GM13977 (cell line): ENCODE results near the gene KAZN.

Experiments
- DNase-seq: peaks from one replicate; pipeline ENCODE4 v3.0.0; 2012; ENCODE audit warnings: low spot score
- CTCF ChIP-seq: IDR thresholded peaks from 2 replicates; pipeline ENCODE4 v1.5.1; 2012; ENCODE audit warnings: mild to moderate bottlenecking, control low read depth; ENCODE audit not compliant: insufficient read depth; ENCODE audit errors: extremely low read depth, missing control alignments
- in situ Hi-C: fragments of 300-500 bp; cut with MboI; formaldehyde crosslinking; loops from one replicate; pipeline ENCODE4 v1.12.0; 2022; ENCODE audit warnings: low sequenced_read_pairs, low pct_unique_long_range_greater_than_20kb, mixed read lengths, inconsistent platforms; ENCODE audit not compliant: unreplicated experiment

The KAZN gene

DNA sequence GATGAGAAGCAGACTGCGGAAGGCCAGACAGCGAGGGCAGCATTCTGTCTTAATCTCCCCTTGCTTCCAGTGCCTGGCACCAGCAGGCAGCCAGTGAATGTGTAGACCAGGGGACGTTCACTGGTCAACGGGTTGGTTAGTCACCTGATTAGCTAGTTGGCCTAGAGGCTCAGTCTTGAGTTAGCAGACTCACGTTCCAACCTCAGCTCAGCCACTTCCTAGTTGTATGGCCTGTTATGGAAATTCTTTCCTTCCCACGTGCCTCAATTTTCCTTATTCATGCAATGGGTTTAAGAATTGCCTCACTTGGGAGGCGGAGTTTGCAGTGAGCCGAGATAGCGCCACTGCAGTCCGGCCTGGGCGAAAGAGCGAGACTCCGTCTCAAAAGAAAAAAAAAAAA, 305.4 kb downstream of the KAZN start:
- TF ChIP-seq CTCF = no peak
- in situ Hi-C loops = no loop called here
- DNase-seq = no peak

DNA sequence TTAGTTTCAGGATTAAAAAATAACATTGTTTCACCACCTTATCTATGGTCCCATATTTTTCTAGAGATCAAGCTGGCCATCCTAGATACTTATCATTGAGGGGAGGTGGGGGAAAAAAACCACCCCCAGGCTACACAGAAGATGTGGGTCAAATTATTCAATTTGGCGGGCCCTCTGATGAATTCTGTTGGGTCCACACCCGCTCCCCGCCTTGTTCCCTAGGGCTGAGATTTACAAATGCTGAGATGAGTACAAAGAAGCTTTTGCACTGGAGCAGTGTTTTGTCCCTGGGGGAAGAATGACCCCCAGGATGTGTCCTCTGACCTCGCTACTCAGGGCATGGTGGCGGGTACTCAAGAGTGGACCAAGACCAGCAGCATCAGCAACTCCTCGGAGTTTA, 308.2 kb downstream of the KAZN start:
- in situ Hi-C loops = no loop called here
- TF ChIP-seq CTCF = no peak
- no peak for DNase-seq

DNA sequence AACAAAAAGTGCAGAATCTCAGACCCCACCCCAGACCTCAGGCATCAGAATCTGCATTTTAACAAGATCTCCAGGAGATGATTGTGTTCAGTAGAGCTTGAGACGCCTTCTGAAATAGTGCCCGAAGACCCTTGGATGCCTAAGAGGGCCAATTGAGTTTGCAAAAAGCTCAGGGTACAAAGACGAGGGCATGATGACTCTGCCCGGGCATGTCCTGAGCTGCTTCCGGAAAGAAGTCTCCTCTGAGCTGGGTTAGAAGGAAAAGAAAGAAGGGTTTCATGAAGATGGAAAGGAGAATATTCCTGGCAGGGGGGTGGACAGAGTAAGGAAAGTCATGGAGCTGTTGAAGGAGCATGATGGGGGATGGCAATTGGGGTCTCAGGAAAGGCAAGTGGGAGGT, 308.9 kb downstream of the KAZN start:
- no peak for TF ChIP-seq CTCF
- DNase-seq = no peak
- in situ Hi-C loops = no loop called here

- DNase-seq = no peak
- in situ Hi-C loops = no loop called here
- no peak for TF ChIP-seq CTCF
These were observed 310.8 kb downstream of the KAZN start for GRCh38 chr1:14909273-14909672.

DNA sequence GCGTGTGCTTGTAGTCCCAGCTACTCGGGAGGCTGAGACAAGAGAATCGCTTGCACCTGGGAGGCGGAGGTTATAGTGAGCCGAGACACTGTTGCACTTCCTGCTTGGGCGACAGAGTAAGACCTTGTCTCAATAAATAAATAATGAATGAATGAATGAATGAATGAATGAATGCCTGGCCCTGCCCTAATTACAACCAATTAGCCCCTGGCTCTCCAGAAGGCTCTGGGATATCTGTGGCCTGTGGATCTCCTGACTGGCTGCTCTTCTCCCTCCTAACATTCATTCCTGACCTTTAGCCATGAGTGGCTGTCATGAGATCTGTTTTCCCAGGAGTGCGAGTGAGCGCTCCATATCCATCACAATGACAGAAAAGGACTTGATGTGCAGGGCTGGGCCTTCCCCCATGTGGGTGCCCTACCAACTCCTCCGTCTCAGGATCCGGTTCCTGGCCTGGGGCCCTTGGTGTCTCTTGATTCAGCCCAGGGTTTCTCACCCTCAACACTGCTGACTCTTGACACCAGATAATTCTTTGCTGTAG, 311.5 kb downstream of the KAZN start:
- in situ Hi-C loops = no loop called here
- TF ChIP-seq CTCF = no peak
- DNase-seq = no peak

DNA sequence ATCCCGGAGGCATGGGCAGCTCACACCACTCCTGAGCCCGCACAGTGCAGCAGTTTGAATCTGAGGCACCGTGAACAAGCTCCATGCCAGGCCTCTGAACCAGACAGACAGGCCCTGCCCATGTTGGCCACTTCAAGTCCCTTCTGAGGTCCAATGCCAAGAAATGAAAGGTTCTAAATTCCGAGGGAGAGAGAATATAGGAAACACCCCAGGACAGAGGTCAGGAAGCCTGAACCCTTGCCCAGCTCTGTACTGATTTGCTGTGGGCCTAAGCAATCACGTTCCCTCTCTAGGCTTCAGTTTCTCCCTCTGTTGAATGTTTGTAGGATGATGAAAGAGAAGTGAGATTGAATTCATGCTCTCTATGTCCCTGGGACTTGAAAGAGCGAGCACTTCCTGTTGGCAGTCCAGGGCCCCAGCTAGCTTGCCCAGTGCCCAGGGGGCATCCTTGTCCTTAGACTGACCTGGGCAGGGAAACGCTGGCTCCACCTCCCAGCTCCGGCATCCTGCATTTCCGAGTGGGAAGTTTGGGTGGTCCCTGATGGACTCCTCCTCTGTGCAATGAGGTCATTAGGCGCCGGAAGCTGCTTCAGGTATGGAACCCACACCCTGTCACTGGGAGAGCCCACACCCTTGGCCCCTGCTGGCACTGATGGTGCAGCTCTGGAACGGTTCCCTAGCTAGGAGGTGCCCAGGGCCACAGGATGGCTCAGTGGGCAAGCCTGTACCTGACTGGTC, 312.7 kb downstream of the KAZN start:
- in situ Hi-C loops = no loop called here
- no peak for TF ChIP-seq CTCF
- no peak for DNase-seq
